Gastrocnemius medialis (tissue), 4 donors: ENCODE measurements around the gene AREL1.

Source experiments
- CTCF ChIP-seq, 5 experiments: fragments of 450-650 bp in 3 of 5; fragments of 200-600 bp in 2 of 5; sonication (generic) in 2 of 5; IDR thresholded peaks in 4 of 5; conservative IDR thresholded peaks in 1 of 5; 1 replicate in 4 of 5; 2 replicates in 1 of 5; pipeline ENCODE4 v1.5.1; 2016 to 2019; ENCODE audit warnings: antibody characterized with exemption in 5 of 5, mild to moderate bottlenecking in 3 of 5, moderate library complexity in 3 of 5
- POLR2A ChIP-seq, 2 donors: fragments of 450-650 bp; IDR thresholded peaks; one replicate each; pipeline ENCODE4 v1.6.1; 2017; ENCODE audit warnings: antibody characterized with exemption in 2 of 2, mild to moderate bottlenecking in 2 of 2, moderate library complexity in 2 of 2

- TF ChIP-seq CTCF (IDR thresholded peaks at IDR 0.05 in 4 of 5, conservative IDR thresholded peaks at IDR 0.05 in 1 of 5) (no peak), POLR2A (IDR thresholded peaks at IDR 0.05) (no peak)
Measured at GRCh38 chr14:74703043-74703442, 9.8 kb downstream of the AREL1 start.
